Neural cell (in vitro differentiated cells): ENCODE data around the gene RMI1. TPM values are rescaled to one million over a fixed set of nuclear protein-coding genes. Genes with fewer than 3 reads are reported as not detected.

Source experiments
- H2AFZ ChIP-seq: fragments of 200-600, 300-800 bp; sonication (generic), shearing (Covaris generic); 2 replicates; pipeline ENCODE4 v1.6.0; 2014; ENCODE audit warnings: low read depth, mild to moderate bottlenecking, antibody characterized with exemption, low read length, moderate library complexity
- H3F3A ChIP-seq: fragments of 200-600 bp; shearing (Covaris generic); 2 replicates; pipeline ENCODE4 v1.6.1; 2016; ENCODE audit warnings: mild to moderate bottlenecking, moderate library complexity, mixed read lengths, antibody characterized with exemption, low read length; ENCODE audit not compliant: insufficient read depth, poor library complexity, severe bottlenecking
- H3K27ac ChIP-seq: fragments of 200-600, 300-800 bp; sonication (generic), shearing (Covaris generic); 2 replicates; pipeline ENCODE4 v1.5.1; 2014; ENCODE audit warnings: mild to moderate bottlenecking, low read length, moderate library complexity
- H3K27me3 ChIP-seq: fragments of 300-800, 200-600 bp; sonication (generic), shearing (Covaris generic); 2 replicates; pipeline ENCODE4 v1.6.0; 2014; ENCODE audit warnings: mild to moderate bottlenecking, low read depth, low read length, moderate library complexity; ENCODE audit not compliant: insufficient read depth
- H3K36me3 ChIP-seq: fragments of 300-800, 200-600 bp; sonication (generic), shearing (Covaris generic); 2 replicates; pipeline ENCODE4 v1.5.1; 2014; ENCODE audit warnings: mild to moderate bottlenecking, antibody characterized with exemption, low read length, moderate library complexity; ENCODE audit not compliant: insufficient read depth
- H3K4me2 ChIP-seq: fragments of 300-800, 200-600 bp; sonication (generic), shearing (Covaris generic); 2 replicates; pipeline ENCODE4 v1.6.0; 2014; ENCODE audit warnings: mild to moderate bottlenecking, low read length
- H3K4me3 ChIP-seq: fragments of 300-800, 200-600 bp; sonication (generic), shearing (Covaris generic); 2 replicates; pipeline ENCODE4 v1.5.1; 2014; ENCODE audit warnings: mild to moderate bottlenecking, low read length, moderate library complexity
- H3K79me2 ChIP-seq: fragments of 200-600 bp; shearing (Covaris generic); replicated peaks from 2 replicates; pipeline ENCODE4 v1.6.0; 2014; ENCODE audit warnings: mild to moderate bottlenecking, low read length, moderate library complexity; ENCODE audit not compliant: insufficient read depth
- H3K9ac ChIP-seq: fragments of 300-800, 200-600 bp; sonication (generic), shearing (Covaris generic); 2 replicates; pipeline ENCODE4 v1.6.1; 2016; ENCODE audit warnings: mild to moderate bottlenecking, low read length, mixed read lengths
- H3K9me2 ChIP-seq: fragments of 200-600 bp; shearing (Covaris generic); 2 replicates; pipeline ENCODE4 v1.6.1; 2016; ENCODE audit warnings: mild to moderate bottlenecking, low read length, mixed read lengths; ENCODE audit not compliant: insufficient read depth
- H3K9me3 ChIP-seq: fragments of 200-600, 300-800 bp; sonication (generic), shearing (Covaris generic); 2 replicates; pipeline ENCODE4 v1.6.1; 2016; ENCODE audit warnings: mild to moderate bottlenecking, mixed run types, low read length, moderate library complexity, mixed read lengths
- H4K20me1 ChIP-seq: fragments of 200-600 bp; shearing (Covaris generic); 2 replicates; pipeline ENCODE4 v1.6.1; 2016; ENCODE audit warnings: mild to moderate bottlenecking, mixed run types; ENCODE audit not compliant: insufficient read depth
- EP300 ChIP-seq: fragments of 450-650 bp; conservative IDR thresholded peaks from 2 replicates; pipeline ENCODE4 v1.6.1; 2014; ENCODE audit warnings: antibody characterized with exemption, mild to moderate bottlenecking, moderate library complexity; ENCODE audit not compliant: poor library complexity, severe bottlenecking
- EZH2 ChIP-seq: fragments of 200-600, 300-800 bp; shearing (Covaris generic), sonication (generic); IDR thresholded peaks from 2 replicates; pipeline ENCODE4 v1.6.1; 2014; ENCODE audit warnings: antibody characterized with exemption, low read length, borderline replicate concordance, mild to moderate bottlenecking; ENCODE audit not compliant: insufficient read depth, poor library complexity, severe bottlenecking
- MXI1 ChIP-seq: fragments of 450-650 bp; conservative IDR thresholded peaks from 2 replicates; pipeline ENCODE4 v1.6.1; 2014; ENCODE audit warnings: antibody characterized with exemption, mild to moderate bottlenecking; ENCODE audit not compliant: poor library complexity, severe bottlenecking
- POLR2AphosphoS5 ChIP-seq: IDR thresholded peaks from 2 replicates; pipeline ENCODE4 v1.6.1; 2012
- RAD21 ChIP-seq: fragments of 450-650 bp; conservative IDR thresholded peaks from 2 replicates; pipeline ENCODE4 v1.6.1; 2014; ENCODE audit warnings: antibody characterized with exemption, mild to moderate bottlenecking, moderate library complexity
- REST ChIP-seq: IDR thresholded peaks from 2 replicates; pipeline ENCODE4 v1.6.1; 2012; ENCODE audit warnings: borderline replicate concordance
- SMC3 ChIP-seq: fragments of 450-650 bp; conservative IDR thresholded peaks from 2 replicates; pipeline ENCODE4 v1.6.1; 2014; ENCODE audit warnings: antibody characterized with exemption, mild to moderate bottlenecking, moderate library complexity; ENCODE audit not compliant: poor library complexity
- TAF1 ChIP-seq: IDR thresholded peaks from 2 replicates; pipeline ENCODE4 v1.6.1; 2012; ENCODE audit warnings: low read depth
- polyA plus RNA-seq: library from polyadenylated mRNA; depleted of rRNA; stranded (reverse); fragments of >200 nt; gene quantifications from 2 replicates; pipeline ENCODE4 v1.2.3, GENCODE V29; 2014
- TF ChIP-seq, protein P1 (sequence below): fragments of 450-650 bp; IDR thresholded peaks from 2 replicates; pipeline ENCODE4 v1.5.1; 2014; ENCODE audit warnings: antibody characterized with exemption, mild to moderate bottlenecking, moderate library complexity; ENCODE audit not compliant: poor library complexity, severe bottlenecking

Gene RMI1
- polyA plus RNA-seq, 1 donor from 2014 or later, result 13.1 TPM

- Histone ChIP-seq H3K4me2 (no peak overlapping the region), H3K36me3 (no peaks in the 10 kb centered on the region), H3F3A (no peaks in the 10 kb centered on the region), H4K20me1 (no peaks in the 10 kb centered on the region), H3K9me2 (no peaks in the 10 kb centered on the region), H3K4me3 (no peak overlapping the region), H2AFZ (no peak overlapping the region), H3K79me2 (peaks cover 14% of the 10 kb centered on the region), H3K27ac (no peak overlapping the region), H3K9ac (no peak overlapping the region), H3K9me3 (no peaks in the 10 kb centered on the region), H3K27me3 (no peaks in the 10 kb centered on the region)
- TF ChIP-seq EP300, result no peak
- TF ChIP-seq EZH2, result no peak
- no peak for TF ChIP-seq POLR2AphosphoS5
- no peak for TF ChIP-seq RAD21
- TF ChIP-seq, protein P1, sequence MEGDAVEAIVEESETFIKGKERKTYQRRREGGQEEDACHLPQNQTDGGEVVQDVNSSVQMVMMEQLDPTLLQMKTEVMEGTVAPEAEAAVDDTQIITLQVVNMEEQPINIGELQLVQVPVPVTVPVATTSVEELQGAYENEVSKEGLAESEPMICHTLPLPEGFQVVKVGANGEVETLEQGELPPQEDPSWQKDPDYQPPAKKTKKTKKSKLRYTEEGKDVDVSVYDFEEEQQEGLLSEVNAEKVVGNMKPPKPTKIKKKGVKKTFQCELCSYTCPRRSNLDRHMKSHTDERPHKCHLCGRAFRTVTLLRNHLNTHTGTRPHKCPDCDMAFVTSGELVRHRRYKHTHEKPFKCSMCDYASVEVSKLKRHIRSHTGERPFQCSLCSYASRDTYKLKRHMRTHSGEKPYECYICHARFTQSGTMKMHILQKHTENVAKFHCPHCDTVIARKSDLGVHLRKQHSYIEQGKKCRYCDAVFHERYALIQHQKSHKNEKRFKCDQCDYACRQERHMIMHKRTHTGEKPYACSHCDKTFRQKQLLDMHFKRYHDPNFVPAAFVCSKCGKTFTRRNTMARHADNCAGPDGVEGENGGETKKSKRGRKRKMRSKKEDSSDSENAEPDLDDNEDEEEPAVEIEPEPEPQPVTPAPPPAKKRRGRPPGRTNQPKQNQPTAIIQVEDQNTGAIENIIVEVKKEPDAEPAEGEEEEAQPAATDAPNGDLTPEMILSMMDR, result no peak
- no peak for TF ChIP-seq MXI1
- TF ChIP-seq REST, result no peak
- TF ChIP-seq SMC3, result no peak
- no peak for TF ChIP-seq TAF1
Observed at GRCh38 chr9:83999141-83999918, 18.7 kb downstream of the RMI1 start.

- Histone ChIP-seq H3K4me2 (no peak overlapping the region), H3K4me3 (no peak overlapping the region), H3K9me3 (no peaks in the 10 kb centered on the region), H2AFZ (no peak overlapping the region), H3K79me2 (peaks cover 14% of the 10 kb centered on the region), H3K9ac (no peak overlapping the region), H3K27ac (no peak overlapping the region), H3F3A (no peaks in the 10 kb centered on the region), H4K20me1 (no peaks in the 10 kb centered on the region), H3K36me3 (no peaks in the 10 kb centered on the region), H3K9me2 (no peaks in the 10 kb centered on the region), H3K27me3 (no peaks in the 10 kb centered on the region)
- TF ChIP-seq EZH2 (no peak), EP300 (no peak), RAD21 (no peak), REST (no peak)
- TF ChIP-seq, protein P1, result no peak
Observed at GRCh38 chr9:84000186-84000585, 19.6 kb downstream of the RMI1 start.
